ENCODE data around the gene WDR88. TPM values are rescaled to one million over a fixed set of nuclear protein-coding genes. Genes with fewer than 3 reads are reported as not detected.
"Not testable (repeated sequence)": the region's sequence is repeated elsewhere in the genome, so short reads cannot be mapped to it uniquely, and the experiment has no call there.

Gene WDR88
- total RNA-seq, 1 donor from 2014 or later = not detected

DNA sequence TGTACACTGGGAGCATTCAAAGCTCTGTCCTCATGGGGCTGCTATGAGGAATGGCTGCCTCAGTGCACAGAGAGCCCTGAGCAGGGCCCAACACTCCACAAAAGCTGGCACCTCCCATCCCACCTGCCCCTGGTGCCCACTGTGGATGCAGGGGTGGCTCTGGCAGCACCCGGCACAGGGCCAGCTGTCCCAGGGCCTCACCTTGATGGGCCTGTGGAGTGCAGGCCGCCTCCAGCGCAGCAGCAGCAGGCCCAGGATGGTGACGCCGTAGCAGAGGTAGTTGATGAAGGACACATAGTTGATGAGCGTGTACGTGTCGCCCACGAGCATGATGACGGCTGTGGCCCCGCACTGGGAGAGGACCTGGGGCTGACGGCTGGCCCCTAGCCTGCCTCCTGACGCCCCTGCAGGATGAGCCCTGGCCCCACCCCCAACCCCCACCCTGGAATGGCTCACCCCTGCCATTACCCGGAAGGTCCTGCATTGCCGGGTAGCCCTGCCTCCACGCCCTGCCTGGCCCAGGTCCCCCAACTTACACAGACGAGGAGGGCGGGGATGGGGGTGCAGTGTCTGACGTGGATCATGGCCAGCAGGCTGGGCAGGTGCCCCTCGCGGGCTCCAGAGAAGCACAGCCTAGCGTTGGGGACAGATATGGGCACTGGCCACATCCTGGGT is 78.5 kb downstream of the WDR88 start:
- DNase-seq (ENCODE audit: low spot score) = no peak

DNA sequence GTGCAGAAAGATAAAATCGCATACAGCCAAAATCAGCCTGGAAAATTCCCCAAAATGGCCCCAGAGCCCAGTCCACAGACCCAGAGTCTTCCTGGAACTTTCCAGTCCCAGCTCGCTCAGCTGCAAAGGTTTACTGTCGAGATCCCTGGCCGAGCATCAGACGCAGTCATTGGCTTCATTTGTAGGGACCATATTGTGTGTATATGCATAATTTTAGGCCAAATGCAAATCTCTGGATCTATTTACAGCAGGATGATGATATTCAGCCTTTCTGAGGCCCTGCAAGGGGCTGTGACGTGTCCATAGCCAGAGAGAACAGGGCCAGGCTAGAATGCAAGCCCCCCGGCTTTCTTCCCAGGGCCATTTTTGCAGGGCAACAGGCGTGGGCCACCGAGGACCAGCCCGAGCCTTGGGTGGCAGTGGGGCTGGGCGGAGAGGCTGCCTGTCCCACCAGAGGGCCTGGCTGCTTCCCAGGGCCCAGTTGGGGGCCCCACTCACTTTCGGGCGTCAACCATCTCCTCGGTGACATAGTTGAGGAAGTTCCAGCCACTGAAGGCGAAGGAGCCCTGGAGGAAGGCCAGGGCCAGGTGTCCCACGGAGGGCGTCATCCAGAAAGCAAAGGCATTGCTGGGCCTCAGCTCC is 80.0 kb downstream of the WDR88 start:
- DNase-seq (ENCODE audit: low spot score) = no peak

DNA sequence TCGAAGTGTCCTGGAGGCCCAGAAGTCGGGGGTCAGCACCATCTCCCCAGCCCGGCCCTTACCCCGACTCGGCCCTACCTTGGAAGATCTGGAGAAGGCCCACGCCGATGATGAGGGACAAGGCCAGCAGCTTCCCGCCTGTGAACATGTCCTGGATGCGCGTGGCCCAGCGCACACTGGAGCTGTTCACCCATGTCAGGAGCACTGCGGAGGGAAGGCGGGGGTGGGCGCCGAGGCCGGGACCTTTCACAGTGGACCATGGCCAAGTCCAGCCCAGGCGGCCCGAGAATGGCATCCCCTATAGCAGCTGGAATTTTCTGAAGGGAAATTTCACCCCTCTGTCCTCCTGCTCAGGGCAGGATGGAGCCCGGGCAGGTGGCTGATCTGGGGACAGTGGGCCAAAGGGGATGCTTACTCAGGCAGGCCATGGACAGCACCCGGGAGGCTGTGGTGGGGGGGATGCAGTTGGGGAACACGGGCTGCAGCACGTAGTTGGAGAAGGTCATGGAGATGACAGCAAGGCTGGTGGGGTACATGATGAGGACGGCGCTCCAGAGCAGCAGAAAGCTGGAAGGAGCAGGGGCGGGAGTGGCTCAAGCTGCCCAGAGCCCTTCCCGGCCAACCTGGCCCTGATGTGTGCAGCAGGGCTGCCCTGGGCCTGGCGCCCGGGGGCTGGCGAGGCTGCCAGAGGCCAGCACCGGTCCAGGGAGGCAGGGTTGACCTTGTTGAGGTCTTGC is 80.7 kb downstream of the WDR88 start:
- DNase-seq (ENCODE audit: low spot score) = no peak

DNA sequence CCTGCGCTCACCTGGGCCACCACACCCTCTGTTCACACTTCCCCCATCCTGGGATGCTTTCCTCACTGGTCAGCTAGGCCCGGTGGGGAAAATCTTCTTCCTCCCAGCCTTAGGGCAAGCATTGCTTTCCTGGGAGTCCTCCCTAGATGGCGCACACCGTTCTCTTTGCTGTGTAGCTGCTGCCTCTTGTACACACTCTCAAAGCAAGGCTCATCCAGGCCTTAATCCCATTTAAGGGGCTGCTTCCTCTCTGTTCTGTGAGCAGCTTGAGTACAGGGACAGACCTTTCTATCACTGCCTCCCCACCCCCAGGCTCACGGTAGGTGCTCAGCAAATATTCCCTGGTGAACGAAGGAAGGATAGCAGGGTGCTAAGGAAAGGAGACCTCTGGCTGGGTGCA is 82.7 kb downstream of the WDR88 start:
- DNase-seq (ENCODE audit: low spot score) = no peak

DNA sequence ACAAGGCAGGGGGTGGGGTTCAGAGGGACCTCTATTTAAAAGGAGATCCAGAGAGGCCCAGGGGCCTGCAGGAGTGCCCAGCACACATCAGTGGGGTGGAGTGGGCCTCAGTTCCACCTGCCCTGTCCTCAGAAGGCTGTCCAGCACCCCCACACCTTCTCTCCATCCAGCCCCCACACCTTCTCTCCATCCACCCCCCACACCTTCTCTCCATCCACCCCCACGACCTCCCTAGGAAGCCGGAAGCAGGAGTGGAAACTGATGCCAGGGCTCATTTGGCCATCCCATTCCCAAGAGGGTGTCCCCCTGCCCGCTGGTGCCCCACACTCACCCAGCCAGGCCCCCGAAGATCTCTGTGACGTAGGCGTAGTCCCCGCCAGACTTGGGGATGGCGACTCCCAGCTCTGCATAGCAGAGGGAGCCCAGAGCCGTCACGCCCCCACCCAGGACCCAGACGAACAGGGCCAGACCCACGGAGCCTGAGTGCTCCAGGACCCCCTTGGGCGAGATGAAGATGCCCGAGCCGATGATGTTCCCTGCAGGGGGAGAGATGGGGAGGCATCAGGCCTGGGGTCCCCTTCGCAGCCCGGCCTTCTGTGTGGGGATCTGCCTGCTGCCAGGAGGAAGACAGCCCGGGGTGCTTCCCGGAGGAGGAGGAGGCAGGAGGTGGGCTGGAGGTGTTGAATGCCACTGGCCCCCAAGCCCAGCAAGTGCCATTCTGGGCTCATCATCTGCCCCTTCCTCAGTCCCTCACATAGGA is 83.7 kb downstream of the WDR88 start:
- no peak for DNase-seq (ENCODE audit: low spot score)

DNA sequence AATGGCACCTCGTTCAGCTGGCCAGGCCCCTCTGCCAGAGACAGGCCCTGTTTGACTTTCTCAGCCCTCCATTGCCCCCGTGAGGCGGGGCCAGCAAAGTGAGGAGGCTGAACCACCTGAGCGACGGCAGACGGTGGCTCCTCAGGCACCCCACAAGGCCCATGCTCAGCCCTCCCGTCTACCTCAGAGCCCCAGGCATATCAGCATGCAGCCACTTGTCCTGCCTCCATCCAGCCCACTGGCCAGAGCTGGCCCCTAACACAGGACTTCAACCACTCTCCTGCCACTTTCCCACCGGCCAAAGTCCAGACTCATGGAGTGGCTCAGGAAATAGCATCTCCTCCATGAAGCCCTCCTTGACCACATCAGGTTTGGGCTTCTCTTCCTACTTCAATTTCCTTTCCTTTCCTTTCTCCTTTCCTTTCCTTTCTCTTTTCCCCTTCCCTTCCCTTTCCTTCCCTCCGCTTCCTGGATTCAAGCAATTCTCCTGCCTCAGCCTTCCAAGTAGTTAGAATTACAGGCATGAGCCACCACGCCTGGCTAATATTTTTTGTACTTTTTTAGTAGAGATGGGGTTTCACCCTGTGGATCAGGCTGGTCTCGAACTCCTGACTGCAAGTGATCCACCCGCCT is 84.4 kb downstream of the WDR88 start:
- no peak for DNase-seq (ENCODE audit: low spot score)

DNA sequence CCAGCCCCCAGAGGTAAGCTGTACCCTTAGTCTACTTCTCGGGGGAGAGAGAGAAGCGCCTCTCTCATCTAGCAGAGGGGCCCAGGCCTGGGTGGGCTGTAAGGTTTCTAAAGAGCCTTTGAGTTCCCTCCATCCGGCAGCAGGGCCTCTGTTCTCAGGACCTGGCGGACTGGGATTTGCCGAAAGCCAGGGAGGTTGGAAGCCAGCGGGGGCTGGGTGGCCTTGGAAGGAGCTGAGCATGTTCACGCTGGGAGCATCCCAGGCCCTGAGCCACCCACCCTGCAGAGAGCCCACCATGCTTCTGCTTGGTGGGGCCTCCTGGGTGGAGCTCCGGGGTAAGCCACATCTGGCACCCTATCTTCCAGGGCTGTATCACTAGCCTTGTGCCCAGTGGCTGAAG is 86.0 kb downstream of the WDR88 start:
- DNase-seq (ENCODE audit: low spot score) = no peak

DNA sequence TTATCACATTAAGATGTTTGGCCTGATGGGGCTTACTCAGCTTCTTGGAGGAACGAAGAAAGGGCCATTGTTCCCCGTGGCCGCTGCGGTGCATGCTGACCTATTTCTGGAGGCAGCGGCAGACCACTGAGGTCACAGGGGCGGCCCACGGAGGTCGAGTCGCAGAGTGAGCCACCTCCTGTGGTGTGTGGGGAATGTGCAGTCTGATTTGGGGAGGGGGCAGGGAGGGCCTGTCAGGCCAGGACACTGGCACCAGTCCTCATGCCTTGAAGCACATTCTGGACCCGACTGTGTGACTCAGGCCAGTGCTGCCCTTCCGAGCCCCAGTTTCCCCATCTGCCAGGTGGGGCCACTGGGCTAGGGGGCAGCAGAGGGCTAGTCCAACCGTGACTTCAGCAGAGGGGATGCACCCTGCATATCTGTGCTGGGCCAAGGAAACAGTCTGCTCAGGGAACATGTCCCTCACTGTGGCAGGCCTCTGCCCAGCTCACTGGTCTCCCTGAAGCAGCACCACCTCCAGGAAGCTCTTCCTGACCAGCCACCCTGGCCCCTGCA is 87.4 kb downstream of the WDR88 start:
- no peak for DNase-seq (ENCODE audit: low spot score)

DNA sequence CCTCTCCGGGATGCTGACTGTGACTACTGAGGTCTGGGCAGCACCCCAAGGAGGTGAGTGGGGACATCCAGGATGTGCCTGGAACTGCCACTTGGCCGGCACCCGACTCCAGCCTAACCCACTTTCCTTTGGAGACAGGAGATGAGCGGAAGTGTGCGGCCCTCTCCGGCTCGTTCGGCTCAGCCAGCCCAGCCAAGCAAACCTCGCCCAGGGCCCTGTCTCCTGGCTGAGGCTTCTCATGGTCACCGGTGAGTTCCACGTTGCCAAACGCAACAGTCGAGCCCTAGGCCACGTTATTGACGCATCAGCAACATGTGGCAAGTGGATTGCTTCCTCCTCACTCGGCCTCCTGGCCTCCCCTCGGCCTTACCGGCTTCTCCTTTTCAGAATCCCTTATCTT is 88.2 kb downstream of the WDR88 start:
- no peak for DNase-seq (ENCODE audit: low spot score)

DNA sequence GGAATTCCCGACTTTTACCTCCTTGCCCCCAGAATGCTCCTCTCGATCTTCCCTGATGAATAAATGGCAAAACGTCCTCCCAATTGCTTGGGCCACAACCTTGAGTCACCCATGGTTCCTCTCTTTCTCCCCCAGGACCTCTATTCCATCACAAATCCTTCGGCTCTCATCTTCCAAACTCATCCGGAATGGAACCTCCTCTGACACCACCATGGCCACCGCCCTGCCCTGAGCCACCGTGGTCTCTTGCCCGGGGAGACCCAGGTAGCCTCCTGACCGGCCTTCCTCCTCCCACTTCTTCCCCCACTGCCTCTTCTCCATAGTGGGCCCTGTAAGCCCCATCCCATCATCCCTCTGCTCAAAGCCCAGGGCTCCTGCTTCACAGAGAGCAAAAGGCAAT is 88.8 kb downstream of the WDR88 start:
- DNase-seq (ENCODE audit: low spot score) = no peak

DNA sequence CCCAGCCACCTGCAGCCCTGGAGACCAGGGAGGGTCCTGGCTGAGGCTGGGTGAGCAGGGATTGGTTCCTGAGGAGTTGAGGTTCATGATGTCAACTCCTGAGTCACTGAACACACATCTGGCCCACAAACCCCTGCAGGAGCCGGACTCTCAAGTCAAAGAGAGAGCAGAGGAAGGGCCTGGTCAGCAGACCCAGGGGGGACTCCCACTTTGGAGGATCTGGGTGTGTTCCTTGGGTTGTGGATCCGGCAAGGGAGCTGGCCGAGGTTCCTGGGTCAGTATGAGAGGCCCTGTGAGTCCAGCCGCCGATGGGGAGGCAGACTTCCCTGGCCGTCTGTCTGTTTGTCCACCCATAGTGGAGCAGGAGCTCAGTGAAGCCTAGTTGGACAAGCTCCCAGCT is 89.7 kb downstream of the WDR88 start:
- DNase-seq (ENCODE audit: low spot score) = no peak

DNA sequence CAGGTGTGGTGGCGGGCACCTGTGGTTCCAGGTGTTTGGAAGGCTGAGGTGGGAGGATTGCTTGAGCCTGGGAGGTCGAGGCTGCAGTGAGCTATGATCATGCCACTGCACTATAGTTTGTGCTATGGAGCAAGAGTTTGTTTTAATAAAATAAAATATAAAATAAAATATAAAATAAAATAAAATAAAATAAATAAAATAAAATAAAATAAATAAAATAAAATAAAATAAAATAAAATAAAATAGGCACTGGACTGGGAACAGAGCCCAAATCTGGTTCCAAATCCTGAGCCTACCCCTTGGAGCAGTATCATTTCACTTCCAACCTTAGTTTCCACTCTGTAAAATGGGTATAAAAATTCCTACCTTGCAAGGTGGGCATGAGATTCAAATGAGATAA is 90.3 kb downstream of the WDR88 start:
- not testable (repeated sequence) for DNase-seq (ENCODE audit: low spot score)

DNA sequence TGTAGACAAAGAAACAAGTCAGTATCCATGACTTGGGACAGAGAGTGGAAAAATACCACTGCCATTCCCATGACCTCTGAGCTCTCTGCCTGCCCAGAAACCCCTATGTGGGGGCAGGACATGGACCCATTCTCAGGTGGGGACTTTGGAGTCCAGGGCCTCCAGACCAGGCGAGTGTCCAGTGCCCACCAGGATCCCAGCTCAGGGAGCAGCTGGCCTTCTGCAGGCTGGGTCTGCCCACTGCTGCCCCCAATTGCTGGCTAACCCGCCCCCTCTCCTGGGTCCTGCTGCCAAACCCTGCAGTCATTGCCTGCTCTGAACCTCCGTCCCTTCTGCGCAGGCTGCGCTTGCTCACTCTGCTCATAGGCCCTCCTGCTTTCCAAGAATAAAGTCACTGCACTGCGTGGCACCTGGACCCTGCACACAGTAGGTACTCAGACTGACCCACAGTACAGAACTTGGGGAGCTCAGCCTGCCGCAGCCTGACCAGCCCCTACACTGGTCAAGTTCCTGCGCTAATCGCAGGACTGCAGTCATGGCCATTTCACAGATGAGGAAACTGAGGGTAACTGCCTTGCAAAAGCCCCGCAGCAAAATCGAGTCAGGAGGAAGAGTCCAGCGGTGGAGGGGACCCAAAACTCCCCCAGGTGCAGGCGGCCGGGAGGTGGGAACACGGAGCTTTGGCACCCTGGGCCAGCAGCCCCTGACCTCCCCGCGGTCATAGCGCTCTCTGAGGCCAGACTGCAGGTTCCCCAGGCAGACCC is 93.0 kb downstream of the WDR88 start:
- DNase-seq (ENCODE audit: low spot score) = no peak

Other genes with a start within 250 kb of the WDR88 start
- gene CEP89, start 160.2 kb upstream of the WDR88 start, total RNA-seq = 15.4 TPM
- gene FAAP24, start 159.9 kb upstream of the WDR88 start, total RNA-seq = 0.84 TPM
- 2.1 TPM for gene RHPN2, start 67.2 kb upstream of the WDR88 start, total RNA-seq
- 6.2 TPM for gene GPATCH1, start 50.9 kb upstream of the WDR88 start, total RNA-seq
- 43.3 TPM for gene LRP3, start 62.2 kb downstream of the WDR88 start, total RNA-seq
- 24.2 TPM for gene SLC7A10, start 93.7 kb downstream of the WDR88 start, total RNA-seq
- gene CEBPA, start 170.4 kb downstream of the WDR88 start, total RNA-seq = 263 TPM
- 33.0 TPM for gene CEBPG, start 241.6 kb downstream of the WDR88 start, total RNA-seq